22Rv1 (cell line): Measurements from ENCODE around the gene MRPS31.

ENCODE experiments used
- CTCF ChIP-seq: fragments of 450-650 bp; IDR thresholded peaks from 2 replicates; pipeline ENCODE4 v1.5.1; 2017; ENCODE audit warnings: mild to moderate bottlenecking
- ZFX ChIP-seq: fragments of 450-650 bp; IDR thresholded peaks from 2 replicates; pipeline ENCODE4 v1.6.1; 2017; ENCODE audit warnings: antibody characterized with exemption, borderline replicate concordance

GRCh38 chr13:40694426-40694825 lies 76.6 kb downstream of the MRPS31 start:
- TF ChIP-seq CTCF (no peak), ZFX (no peak)
